Measurements from ENCODE around the gene PILRA. TPM values are rescaled to one million over a fixed set of nuclear protein-coding genes. Genes with fewer than 3 reads are reported as not detected.

The PILRA gene
- total and polyA plus RNA-seq, 5 experiments from 2014 or later: 0.35 to 10.6 (median 0.63) TPM

DNA sequence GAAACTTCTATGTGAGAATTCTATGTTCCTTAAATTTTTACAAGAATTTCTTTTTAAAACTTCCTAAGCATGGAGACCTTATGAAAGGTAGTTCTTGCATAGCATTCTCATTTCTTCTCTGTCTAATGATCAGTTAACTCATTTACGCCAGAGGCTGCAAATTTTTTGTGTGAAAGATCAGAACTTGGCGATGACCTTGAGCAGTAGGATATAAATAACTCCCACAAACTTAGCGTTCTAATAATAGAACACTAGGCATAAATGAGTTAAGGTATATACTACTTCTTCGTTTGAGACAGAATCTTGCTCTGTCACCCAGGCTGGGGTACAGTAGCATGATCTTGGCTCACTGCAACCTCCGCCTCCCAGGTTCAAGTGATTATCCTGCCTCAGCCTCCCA is 13.7 kb downstream of the PILRA start:
- Mint-ChIP-seq H3K27me3 (peaks cover 0 to 9% (median 7%) of the 10 kb centered on the region in 5 donors), H3K27ac (no peak overlapping the region), H3K9me3 (no peaks in the 10 kb centered on the region), H3K4me3 (no peak overlapping the region), H3K36me3 (no peaks in the 10 kb centered on the region), H3K4me1 (peaks cover 8 to 22% (median 13%) of the 10 kb centered on the region in 4 donors)
- POLR2A ChIA-PET: no interaction called here
- no peak for ATAC-seq
- DNase-seq: no peak

DNA sequence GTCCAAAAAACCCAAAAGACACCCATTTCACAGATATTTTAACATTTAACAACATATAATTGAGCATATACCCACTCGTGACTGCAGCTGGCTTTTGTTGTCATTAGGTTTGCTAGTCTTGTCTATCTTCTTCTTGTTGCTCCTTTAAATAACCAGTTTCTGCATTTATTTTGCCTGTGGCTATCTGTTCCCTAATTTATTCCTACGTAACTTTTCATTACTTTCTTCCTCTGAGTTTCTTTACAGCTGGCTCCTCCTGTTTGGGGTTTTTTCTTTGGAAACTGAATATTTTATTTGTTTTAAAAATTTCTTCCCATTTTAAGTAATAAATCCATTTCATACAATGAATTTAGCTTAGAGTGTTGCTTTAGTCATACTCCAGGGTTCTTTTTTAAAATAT is 14.4 kb downstream of the PILRA start:
- ATAC-seq: no peak
- H3K27ac Mint-ChIP-seq: no peak overlapping the region
- H3K4me1 Mint-ChIP-seq: peaks cover 6 to 23% (median 9%) of the 10 kb centered on the region in 4 donors
- peaks cover 1 to 9% (median 7%) of the 10 kb centered on the region in 5 donors for H3K27me3 Mint-ChIP-seq
- no peaks in the 10 kb centered on the region for H3K36me3 Mint-ChIP-seq
- DNase-seq: no peak
- POLR2A ChIA-PET: no interaction called here
- H3K9me3 Mint-ChIP-seq: no peaks in the 10 kb centered on the region
- H3K4me3 Mint-ChIP-seq: no peak overlapping the region

DNA sequence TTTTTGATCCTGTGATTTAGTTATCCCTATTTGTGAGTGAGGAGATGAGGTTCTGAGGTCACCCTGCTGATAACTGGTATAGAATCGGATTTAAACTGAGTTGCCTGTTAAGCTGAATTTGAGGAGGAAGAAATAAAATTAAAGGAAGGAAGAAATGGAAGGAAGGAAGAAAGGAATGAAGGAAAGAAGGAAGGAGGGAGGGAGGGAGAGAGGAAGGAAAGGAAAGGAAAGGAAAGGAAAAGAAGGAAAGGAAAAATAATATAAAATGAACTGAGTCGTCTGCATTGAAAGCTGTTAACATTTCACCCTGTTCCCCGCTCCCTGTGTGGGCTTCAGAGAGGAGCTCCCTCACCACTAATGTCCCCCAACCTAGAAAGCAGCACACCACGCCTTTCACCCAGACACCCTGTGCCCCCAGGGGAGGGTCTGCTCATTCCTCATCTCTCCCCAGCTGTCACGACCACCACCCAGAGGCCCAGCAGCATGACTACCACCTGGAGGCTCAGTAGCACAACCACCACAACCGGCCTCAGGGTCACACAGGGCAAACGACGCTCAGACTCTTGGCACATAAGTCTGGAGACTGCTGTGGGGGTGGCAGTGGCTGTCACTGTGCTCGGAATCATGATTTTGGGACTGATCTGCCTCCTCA is 16.3 kb downstream of the PILRA start:
- Mint-ChIP-seq H3K27ac (no peak overlapping the region), H3K4me1 (peaks cover 0 to 20% (median 2%) of the 10 kb centered on the region in 4 donors), H3K27me3 (peaks cover 1 to 9% (median 6%) of the 10 kb centered on the region in 5 donors), H3K9me3 (no peaks in the 10 kb centered on the region), H3K36me3 (no peaks in the 10 kb centered on the region), H3K4me3 (no peak overlapping the region)
- POLR2A ChIA-PET: interaction anchor here (0.7 kb wide), 1 partner anchor 175 kb away, joined by 3 read pairs; no protein-coding TSS in a partner anchor
- DNase-seq (no peak), ATAC-seq (no peak)

GRCh38 chr7:100390286-100391009 is 17.2 kb downstream of the PILRA start:
- H3K4me1 Mint-ChIP-seq: peaks cover 0 to 14% (median 2%) of the 10 kb centered on the region in 4 donors
- ATAC-seq: no peak
- no peaks in the 10 kb centered on the region for H3K36me3 Mint-ChIP-seq
- DNase-seq: no peak
- POLR2A ChIA-PET: no interaction called here
- peak overlapping the region in 2 of 10 donors; percentile 37 to 48 for H3K27ac Mint-ChIP-seq
- H3K9me3 Mint-ChIP-seq: no peaks in the 10 kb centered on the region
- H3K4me3 Mint-ChIP-seq: no peak overlapping the region
- H3K27me3 Mint-ChIP-seq: peaks cover 1 to 9% (median 6%) of the 10 kb centered on the region in 5 donors

DNA sequence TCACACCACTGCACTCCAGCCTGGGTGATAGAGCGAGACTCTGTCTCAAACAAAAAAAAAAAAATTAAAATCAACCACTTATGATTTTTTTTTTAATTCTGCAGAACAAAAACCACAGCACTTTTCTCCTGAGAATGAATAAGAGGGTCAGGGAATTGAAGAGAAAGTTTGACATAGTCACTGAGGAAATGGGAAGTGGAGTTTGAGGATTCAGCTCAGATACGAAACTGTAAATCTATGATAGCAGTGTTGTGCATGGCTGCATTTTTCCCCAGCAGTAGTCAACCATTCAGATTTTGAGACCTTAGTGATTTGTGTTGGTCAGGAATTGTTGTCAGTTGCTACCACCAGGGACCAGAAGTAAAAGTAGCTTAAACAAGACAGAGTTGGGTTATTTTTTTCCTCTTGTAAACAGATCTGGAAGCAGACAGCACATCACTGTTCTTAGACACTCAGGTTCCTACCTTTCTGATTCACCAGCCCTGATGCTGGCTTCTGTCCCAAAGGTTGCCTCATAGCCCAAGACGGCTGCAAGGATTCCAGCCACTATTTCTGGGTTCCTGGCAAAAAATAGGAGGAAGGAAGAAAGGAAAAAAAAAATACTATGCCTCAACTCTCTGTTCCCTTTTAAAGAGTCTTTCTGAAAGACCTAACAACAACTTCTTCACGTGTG is 20.1 kb downstream of the PILRA start:
- peaks cover 8 to 33% (median 14%) of the 10 kb centered on the region in 4 donors for H3K4me1 Mint-ChIP-seq
- no peaks in the 10 kb centered on the region for H3K36me3 Mint-ChIP-seq
- DNase-seq (no peak), ATAC-seq (no peak)
- POLR2A ChIA-PET: interaction anchor here (0.7 to 1.2 kb wide), 2 partner anchors 11 to 191 kb away, joined by 3 to 9 read pairs; no protein-coding TSS in a partner anchor
- H3K4me3 Mint-ChIP-seq: no peak overlapping the region
- no peaks in the 10 kb centered on the region for H3K9me3 Mint-ChIP-seq
- peaks cover 1 to 9% (median 6%) of the 10 kb centered on the region in 5 donors for H3K27me3 Mint-ChIP-seq
- no peak overlapping the region for H3K27ac Mint-ChIP-seq

GRCh38 chr7:100394077-100394476 is 20.8 kb downstream of the PILRA start:
- POLR2A ChIA-PET: interaction anchor here (1.2 kb wide), 1 partner anchor 11 kb away, joined by 9 read pairs; no protein-coding TSS in a partner anchor
- Mint-ChIP-seq H3K4me1 (peaks cover 8 to 36% (median 16%) of the 10 kb centered on the region in 4 donors), H3K36me3 (no peaks in the 10 kb centered on the region), H3K9me3 (no peaks in the 10 kb centered on the region), H3K27ac (no peak overlapping the region), H3K27me3 (peaks cover 1 to 9% (median 6%) of the 10 kb centered on the region in 5 donors), H3K4me3 (no peak overlapping the region)
- ATAC-seq (no peak), DNase-seq (no peak)

- POLR2A ChIA-PET: interaction anchor here (0.6 to 1.2 kb wide), 2 partner anchors 32 to 425 kb away, joined by 3 to 4 read pairs; partner anchors contain the start of gene ZCWPW1
- H3K4me1 Mint-ChIP-seq: peaks cover 5 to 36% (median 15%) of the 10 kb centered on the region in 4 donors
- peak overlapping the region; percentile 14 to 79 (median 46) for H3K4me3 Mint-ChIP-seq
- H3K9me3 Mint-ChIP-seq: no peaks in the 10 kb centered on the region
- H3K27me3 Mint-ChIP-seq: peaks cover 0 to 2% (median 0%) of the 10 kb centered on the region in 5 donors
- DNase-seq: peak in 3 of 10 donors; percentile 35 to 39 (median 39)
- peak overlapping the region; percentile 53 to 91 (median 78) for H3K27ac Mint-ChIP-seq
- H3K36me3 Mint-ChIP-seq: peaks cover 0 to 3% (median 0%) of the 10 kb centered on the region in 3 donors
- peak; percentile 75 to 83 for ATAC-seq
Measured at GRCh38 chr7:100396421-100396982, 23.2 kb downstream of the PILRA start.

- H3K27me3 Mint-ChIP-seq: no peaks in the 10 kb centered on the region
- peak overlapping the region in 7 of 10 donors; percentile 71 to 91 (median 77) for H3K27ac Mint-ChIP-seq
- H3K9me3 Mint-ChIP-seq: no peaks in the 10 kb centered on the region
- POLR2A ChIA-PET: no interaction called here
- peaks cover 5 to 33% (median 15%) of the 10 kb centered on the region in 4 donors for H3K4me1 Mint-ChIP-seq
- H3K36me3 Mint-ChIP-seq: peaks cover 0 to 3% (median 0%) of the 10 kb centered on the region in 3 donors
- no peak for ATAC-seq
- DNase-seq: no peak
- peak overlapping the region in 5 of 10 donors; percentile 29 to 53 (median 46) for H3K4me3 Mint-ChIP-seq
Measured at GRCh38 chr7:100397315-100398081, 24.2 kb downstream of the PILRA start.

GRCh38 chr7:100398239-100398638 is 25.0 kb downstream of the PILRA start:
- Mint-ChIP-seq H3K9me3 (no peaks in the 10 kb centered on the region), H3K4me3 (peak overlapping the region in 1 of 10 donors; percentile 33), H3K4me1 (peaks cover 5 to 31% (median 15%) of the 10 kb centered on the region in 4 donors), H3K27ac (peak overlapping the region in 4 of 10 donors; percentile 31 to 62 (median 48)), H3K27me3 (no peaks in the 10 kb centered on the region), H3K36me3 (peaks cover 0 to 3% (median 0%) of the 10 kb centered on the region in 3 donors)
- POLR2A ChIA-PET: no interaction called here
- no peak for DNase-seq
- ATAC-seq: no peak

DNA sequence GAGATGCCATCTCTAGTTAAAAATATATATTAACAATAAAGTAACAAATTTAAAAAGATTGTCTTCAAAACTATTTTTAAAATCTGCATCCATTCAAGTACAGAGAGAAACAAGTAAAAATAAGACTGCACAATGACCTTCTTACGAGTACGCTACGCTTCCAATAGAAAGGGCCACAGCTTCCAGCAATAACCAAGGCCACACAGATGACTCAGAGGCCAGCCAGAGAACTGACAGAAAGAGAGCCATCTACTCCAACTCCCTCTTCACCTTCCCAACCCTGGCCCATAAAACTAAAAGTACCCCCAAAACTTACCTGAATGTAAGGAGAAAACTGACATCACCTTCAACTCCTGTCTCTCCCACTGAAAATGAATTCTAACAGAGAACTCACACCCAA is 26.8 kb downstream of the PILRA start:
- no peaks in the 10 kb centered on the region for H3K27me3 Mint-ChIP-seq
- no peaks in the 10 kb centered on the region for H3K9me3 Mint-ChIP-seq
- H3K4me3 Mint-ChIP-seq: no peak overlapping the region
- peaks cover 0 to 10% (median 0%) of the 10 kb centered on the region in 3 donors for H3K36me3 Mint-ChIP-seq
- DNase-seq: no peak
- POLR2A ChIA-PET: interaction anchor here (1.0 kb wide), 1 partner anchor 29 kb away, joined by 3 read pairs; the partner anchor contains the start of gene ZCWPW1
- no peak for ATAC-seq
- H3K4me1 Mint-ChIP-seq: peaks cover 5 to 23% (median 15%) of the 10 kb centered on the region in 4 donors
- no peak overlapping the region for H3K27ac Mint-ChIP-seq

- H3K27ac Mint-ChIP-seq: peak overlapping the region in 1 of 10 donors; percentile 51
- ATAC-seq: peak in 1 of 2 donors; percentile 35
- POLR2A ChIA-PET: no interaction called here
- H3K4me1 Mint-ChIP-seq: peaks cover 5 to 22% (median 14%) of the 10 kb centered on the region in 4 donors
- H3K9me3 Mint-ChIP-seq: no peaks in the 10 kb centered on the region
- peaks cover 0 to 10% (median 0%) of the 10 kb centered on the region in 3 donors for H3K36me3 Mint-ChIP-seq
- DNase-seq: peak in 1 of 10 donors; percentile 7
- H3K27me3 Mint-ChIP-seq: no peaks in the 10 kb centered on the region
- no peak overlapping the region for H3K4me3 Mint-ChIP-seq
Measured at GRCh38 chr7:100400656-100401055, 27.4 kb downstream of the PILRA start.
